Kidney epithelial cell (primary cell): ENCODE data around the gene LGALS1. TPM values are rescaled to one million over a fixed set of nuclear protein-coding genes. Genes with fewer than 3 reads are reported as not detected.
"Not testable (repeated sequence)": the region's sequence is repeated elsewhere in the genome, so short reads cannot be mapped to it uniquely, and the experiment has no call there.

ENCODE experiments used
- DNase-seq: peaks from one replicate; pipeline ENCODE4 v3.0.0-alpha.2; 2010; ENCODE audit warnings: low read depth
- H3K27me3 ChIP-seq: 2 replicates; pipeline ENCODE4 v1.6.0; 2011; ENCODE audit warnings: low read length; ENCODE audit not compliant: control insufficient read depth, insufficient read depth
- H3K36me3 ChIP-seq: 2 replicates; pipeline ENCODE4 v1.5.1; 2011; ENCODE audit warnings: low read length; ENCODE audit not compliant: control insufficient read depth, insufficient read depth
- H3K4me3 ChIP-seq: 2 replicates; pipeline ENCODE4 v1.5.1; 2011; ENCODE audit warnings: low read depth, mild to moderate bottlenecking, control low read depth, low read length
- total RNA-seq: library from RNA; depleted of rRNA; stranded (reverse); fragments of >200 nt; gene quantifications from 2 replicates; pipeline ENCODE4 v1.2.3, GENCODE V29; 2015
- TF ChIP-seq, protein P1 (sequence below): IDR thresholded peaks from 2 replicates; pipeline ENCODE4 v1.5.1; 2011; ENCODE audit warnings: mild to moderate bottlenecking, moderate library complexity, low read length, control low read depth, inconsistent platforms; ENCODE audit not compliant: insufficient read depth, poor library complexity, severe bottlenecking

Gene LGALS1
- total RNA-seq, 1 donor from 2014 or later: 806 TPM

DNA sequence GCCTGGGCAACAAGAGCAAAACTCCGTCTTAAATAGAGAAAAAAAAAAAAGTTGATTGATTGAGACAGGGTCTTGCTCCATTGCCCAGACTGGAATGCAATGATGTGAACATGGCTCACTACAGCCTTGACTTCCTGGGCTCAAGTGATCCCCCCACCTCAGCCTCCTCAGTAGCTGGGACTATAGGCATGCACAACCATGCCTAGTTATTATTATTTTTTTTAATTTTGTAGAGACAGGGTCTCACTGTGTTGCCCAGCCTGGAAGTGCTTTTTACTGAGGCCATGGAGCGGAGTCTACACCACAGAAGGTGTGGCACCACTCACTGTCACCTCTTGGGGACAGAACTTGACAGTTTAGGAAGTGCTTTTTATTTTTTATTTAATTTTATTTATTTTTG is 39.2 kb downstream of the LGALS1 start:
- Histone ChIP-seq H3K36me3 (no peaks in the 10 kb centered on the region), H3K4me3 (no peak overlapping the region), H3K27me3 (no peaks in the 10 kb centered on the region)
- DNase-seq: no peak
- TF ChIP-seq, protein P1, sequence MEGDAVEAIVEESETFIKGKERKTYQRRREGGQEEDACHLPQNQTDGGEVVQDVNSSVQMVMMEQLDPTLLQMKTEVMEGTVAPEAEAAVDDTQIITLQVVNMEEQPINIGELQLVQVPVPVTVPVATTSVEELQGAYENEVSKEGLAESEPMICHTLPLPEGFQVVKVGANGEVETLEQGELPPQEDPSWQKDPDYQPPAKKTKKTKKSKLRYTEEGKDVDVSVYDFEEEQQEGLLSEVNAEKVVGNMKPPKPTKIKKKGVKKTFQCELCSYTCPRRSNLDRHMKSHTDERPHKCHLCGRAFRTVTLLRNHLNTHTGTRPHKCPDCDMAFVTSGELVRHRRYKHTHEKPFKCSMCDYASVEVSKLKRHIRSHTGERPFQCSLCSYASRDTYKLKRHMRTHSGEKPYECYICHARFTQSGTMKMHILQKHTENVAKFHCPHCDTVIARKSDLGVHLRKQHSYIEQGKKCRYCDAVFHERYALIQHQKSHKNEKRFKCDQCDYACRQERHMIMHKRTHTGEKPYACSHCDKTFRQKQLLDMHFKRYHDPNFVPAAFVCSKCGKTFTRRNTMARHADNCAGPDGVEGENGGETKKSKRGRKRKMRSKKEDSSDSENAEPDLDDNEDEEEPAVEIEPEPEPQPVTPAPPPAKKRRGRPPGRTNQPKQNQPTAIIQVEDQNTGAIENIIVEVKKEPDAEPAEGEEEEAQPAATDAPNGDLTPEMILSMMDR: no peak

DNA sequence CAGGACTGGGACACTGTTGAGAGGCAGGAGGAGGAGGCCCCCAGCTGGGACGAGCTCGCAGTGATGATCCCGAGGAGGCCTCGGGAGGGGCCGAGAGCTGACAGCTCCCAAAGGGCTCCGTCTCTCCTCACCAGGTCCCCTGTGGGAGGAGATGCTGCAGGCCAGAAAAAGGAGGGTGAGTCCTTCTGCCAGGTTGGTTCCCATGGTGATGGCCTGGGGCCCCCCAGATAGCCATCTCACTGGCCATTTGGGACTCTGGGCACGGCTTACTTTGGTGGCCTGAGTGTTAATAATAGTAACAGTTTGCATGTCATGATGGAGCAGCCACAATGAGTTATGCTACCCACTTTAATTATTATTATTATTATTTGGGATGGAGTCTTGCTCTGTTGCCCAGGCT is 40.3 kb downstream of the LGALS1 start:
- TF ChIP-seq, protein P1: no peak
- Histone ChIP-seq H3K36me3 (no peaks in the 10 kb centered on the region), H3K4me3 (no peak overlapping the region), H3K27me3 (no peaks in the 10 kb centered on the region)
- DNase-seq: no peak

DNA sequence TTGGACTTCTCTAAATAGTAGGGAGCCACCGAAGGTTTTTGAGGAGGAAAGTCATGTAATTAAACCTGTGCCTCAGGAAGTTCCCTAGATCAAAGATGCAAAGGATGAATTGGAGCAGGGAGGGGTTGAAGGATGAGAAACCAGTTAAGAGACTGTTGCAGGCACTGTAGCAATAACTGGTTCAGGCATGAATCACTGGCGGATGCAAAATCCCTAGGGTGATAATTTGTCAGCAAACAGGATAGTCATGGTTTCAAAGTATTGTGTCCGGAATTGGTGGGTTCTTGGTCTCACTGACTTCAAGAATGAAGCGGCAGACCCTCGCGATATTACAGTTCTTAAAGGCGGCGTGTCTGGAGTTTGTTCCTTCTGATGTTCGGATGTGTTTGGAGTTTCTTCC is 41.3 kb downstream of the LGALS1 start:
- Histone ChIP-seq H3K4me3 (no peak overlapping the region), H3K36me3 (no peaks in the 10 kb centered on the region), H3K27me3 (no peaks in the 10 kb centered on the region)
- TF ChIP-seq, protein P1: no peak
- DNase-seq: no peak

DNA sequence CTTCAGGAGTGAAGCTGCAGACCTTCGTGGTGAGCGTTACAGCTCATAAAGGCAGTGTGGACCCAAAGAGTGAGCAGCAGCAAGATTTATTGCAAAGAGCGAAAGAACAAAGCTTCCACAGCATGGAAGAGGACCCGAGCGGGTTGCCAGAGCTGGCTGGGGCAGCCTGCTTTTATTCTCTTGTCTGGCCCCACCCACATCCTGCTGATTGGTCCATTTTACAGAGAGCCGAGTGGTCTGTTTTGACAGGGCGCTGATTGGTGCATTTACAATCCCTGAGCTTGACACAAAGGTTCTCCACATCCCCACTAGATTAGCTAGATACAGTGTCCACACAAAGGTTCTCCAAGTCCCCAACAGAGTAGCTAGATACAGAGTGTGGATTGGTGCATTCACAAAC is 41.8 kb downstream of the LGALS1 start:
- not testable (repeated sequence) for H3K36me3 ChIP-seq, DNase-seq, H3K4me3 ChIP-seq, H3K27me3 ChIP-seq

DNA sequence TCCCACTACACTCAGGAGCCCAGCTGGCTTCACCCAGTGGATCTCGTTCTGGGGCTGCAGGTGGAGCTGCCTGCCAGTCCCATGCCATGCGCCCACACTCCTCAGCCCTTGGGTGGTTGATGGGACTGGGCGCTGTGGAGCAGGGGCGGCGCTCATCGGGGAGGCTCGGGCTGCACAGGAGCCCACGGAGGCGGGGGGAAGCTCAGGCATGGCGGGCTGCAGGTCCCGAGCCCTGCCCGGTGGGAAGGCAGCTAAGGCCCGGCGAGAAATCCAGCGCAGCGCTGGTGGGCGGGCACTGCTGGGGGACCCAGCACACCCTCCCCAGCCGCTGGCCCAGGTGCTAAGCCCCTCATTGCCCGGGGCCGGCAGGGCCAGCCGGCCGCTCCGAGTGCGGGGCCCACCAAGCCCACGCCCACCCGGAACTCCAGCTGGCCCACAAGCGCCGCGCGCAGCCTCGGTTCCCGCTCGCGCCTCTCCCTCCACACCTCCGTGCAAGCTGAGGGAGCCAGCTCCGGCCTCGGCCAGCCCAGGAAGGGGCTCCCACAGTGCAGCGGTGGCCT is 42.4 kb downstream of the LGALS1 start:
- H3K36me3 ChIP-seq, H3K27me3 ChIP-seq, H3K4me3 ChIP-seq: not testable (repeated sequence)

DNA sequence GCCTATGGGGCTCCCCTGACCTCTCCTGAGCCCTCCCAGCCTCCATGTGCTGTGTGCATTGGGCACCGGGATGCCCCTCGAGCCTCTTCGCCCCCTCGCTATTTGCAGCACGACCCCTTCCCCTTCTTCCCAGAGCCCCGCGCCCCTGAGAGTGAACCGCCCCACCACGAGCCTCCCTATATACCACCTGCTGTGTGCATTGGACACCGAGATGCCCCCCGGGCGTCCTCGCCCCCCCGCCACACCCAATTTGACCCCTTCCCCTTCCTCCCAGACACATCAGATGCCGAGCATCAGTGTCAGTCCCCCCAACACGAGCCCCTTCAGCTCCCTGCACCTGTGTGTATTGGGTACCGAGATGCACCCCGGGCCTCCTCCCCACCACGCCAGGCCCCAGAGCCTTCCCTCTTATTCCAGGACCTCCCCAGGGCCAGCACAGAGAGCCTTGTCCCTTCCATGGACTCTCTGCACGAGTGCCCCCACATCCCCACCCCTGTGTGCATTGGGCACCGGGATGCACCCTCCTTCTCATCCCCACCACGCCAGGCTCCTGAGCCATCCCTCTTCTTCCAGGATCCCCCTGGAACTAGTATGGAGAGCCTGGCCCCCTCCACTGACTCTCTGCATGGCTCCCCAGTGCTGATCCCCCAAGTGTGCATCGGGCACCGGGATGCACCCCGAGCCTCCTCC is 50.3 kb downstream of the LGALS1 start:
- Histone ChIP-seq H3K27me3 (no peaks in the 10 kb centered on the region), H3K4me3 (no peak overlapping the region), H3K36me3 (no peaks in the 10 kb centered on the region)
- TF ChIP-seq, protein P1: no peak
- no peak for DNase-seq

More for the DNA sequence above, 42.4 kb downstream of the LGALS1 start:
- not testable (repeated sequence) for DNase-seq
